ENCODE results near the gene GNGT1.

- TF ChIP-seq CTCF (conservative IDR thresholded peaks at IDR 0.05; ENCODE audit: low read depth, low read length), result no peak
- no peak for TF ChIP-seq EZH2 (IDR thresholded peaks at IDR 0.05; ENCODE audit: borderline replicate concordance, low read depth, low read length, poor library complexity, severe bottlenecking)
Measured at GRCh38 chr7:93895859-93896600, 10.3 kb upstream of the GNGT1 start.

Measured in A673 (cell line).